Left lung (tissue), 14 donors: ENCODE measurements around the gene C17orf67. TPM values are rescaled to one million over a fixed set of nuclear protein-coding genes. Genes with fewer than 3 reads are reported as not detected.

Experiments
- ATAC-seq: fragments of 200-7000 bp; cut with Tn5 transposase; one replicate; pipeline ENCODE4 v1.9.1; 2020; ENCODE audit warnings: moderate library complexity
- DNase-seq, 4 donors: peaks; one replicate each; pipeline ENCODE4 v3.0.0-alpha.2; 2013 to 2020
- H3K27ac ChIP-seq, 2 donors: fragments of 200-600 bp; sonication (generic) in 1 of 2; one replicate each; pipeline versions ENCODE4 v1.5.0 to v1.8.0; 2020 to 2021
- H3K27me3 ChIP-seq, 2 donors: fragments of 200-600 bp; sonication (generic) in 1 of 2; one replicate each; pipeline versions ENCODE4 v1.5.0 to v1.8.0; 2020 to 2021
- H3K36me3 ChIP-seq, 2 donors: fragments of 200-600 bp; sonication (generic) in 1 of 2; one replicate each; pipeline versions ENCODE4 v1.5.0 to v1.8.0; 2020 to 2021
- H3K4me1 ChIP-seq, 2 donors: fragments of 200-600 bp; one replicate each; pipeline ENCODE4 v1.8.0; 2021
- H3K4me3 ChIP-seq, 2 donors: fragments of 200-600 bp; sonication (generic) in 1 of 2; one replicate each; pipeline versions ENCODE4 v1.5.0 to v1.8.0; 2020 to 2021; ENCODE audit warnings: mild to moderate bottlenecking in 1 of 2
- H3K9me3 ChIP-seq, 2 donors: fragments of 200-600 bp; sonication (generic) in 1 of 2; one replicate each; pipeline versions ENCODE4 v1.5.0 to v1.8.0; 2020 to 2021
- CTCF ChIP-seq, 2 donors: fragments of 200-600 bp; sonication (generic) in 1 of 2; IDR thresholded peaks; one replicate each; pipeline versions ENCODE4 v1.5.0 to v1.8.0; 2021; ENCODE audit warnings: antibody characterized with exemption in 2 of 2
- intact Hi-C, 2 donors: fragments of 100-400 bp; cut with DNase I; formaldehyde crosslinking; loops; one replicate each; pipeline versions ENCODE4 v1.11.2 to v1.14.2; 2022
- long read RNA-seq, 12 donors: library from polyadenylated mRNA in 2 of 12; unstranded in 2 of 12; transcript quantifications; one replicate each; pipeline ENCODE4 v2.0.0 and lab custom pipeline, GENCODE V29; 2019 to 2026
- polyA plus RNA-seq, 6 donors: library from polyadenylated mRNA; unstranded; fragments of 120-200 nt; gene quantifications; one replicate each; pipeline ENCODE4 v1.2.1, GENCODE V29; 2013; ENCODE audit not compliant: insufficient read length in 6 of 6
- total RNA-seq, 2 donors: library from RNA; stranded (reverse); fragmentation: NEBNext Ultra II Directional; extraction: Animal tissue kit (Norgen Biotek cat#: 25700); gene quantifications; one replicate each; pipeline ENCODE4 v1.2.1, GENCODE V29; 2021
- donor health status: DM: no; HTN: yes; CAD: no.
- donor health status: DM: no; HTN: no; CAD: no.

C17orf67 gene
- total RNA-seq (1 to 10 TPM; 1.6 to 3.1 TPM), polyA plus RNA-seq (1 to 10 TPM; 2.3 to 5.0 (median 3.9) TPM)
- long read RNA-seq, donor 1 = 0 reads
- long read RNA-seq, donor 2 = 0 reads
- long read RNA-seq, donor 3 = 0 reads
- long read RNA-seq, donor 4, partial matches to known transcripts = 1 of 1 reads
- long read RNA-seq, donor 4, other reads (novel, unspliced or antisense) = 0 of 1 reads
- long read RNA-seq, donor 5 = 0 reads
- long read RNA-seq, donor 6 = 0 reads
- long read RNA-seq, donor 7 = 0 reads
- long read RNA-seq, donor 8, partial matches to known transcripts = 11 of 11 reads
- long read RNA-seq, donor 8, other reads (novel, unspliced or antisense) = 0 of 11 reads
- long read RNA-seq, donor 9 = 0 reads
- long read RNA-seq, donor 10, partial matches to known transcripts = 3 of 4 reads
- long read RNA-seq, donor 10, other reads (novel, unspliced or antisense) = 1 of 4 reads
- long read RNA-seq, donor 11 = 0 reads
- long read RNA-seq, donor 12 = 0 reads

GRCh38 chr17:56833809-56834379, at the start of gene C17orf67, which contains the start of gene DGKE:
TSS of gene C17orf67 (minus strand) at chr17:56833920. CDS start at chr17:56815810, 18,110 bp downstream.
TSS of gene DGKE (plus strand) at chr17:56834151. CDS start at chr17:56834796, 645 bp downstream.
- H3K27ac ChIP-seq = peak within 1 kb of the TSS; percentile 82 to 93
- H3K4me1 ChIP-seq = peaks cover 8 to 52% of the 10 kb centered on the region in 2 donors
- peak; percentile 91 to 100 (median 98) for DNase-seq
- peak within 1 kb of the TSS; percentile 83 for H3K4me3 ChIP-seq
- peaks cover 0 to 11% of the 10 kb centered on the region in 2 donors for H3K27me3 ChIP-seq
- TF ChIP-seq CTCF (IDR thresholded peaks at IDR 0.05) = no peak
- no peaks in the 10 kb centered on the region for H3K9me3 ChIP-seq
- ATAC-seq = peak; percentile 98
- H3K36me3 ChIP-seq = peaks cover 0 to 6% of the 10 kb centered on the region in 2 donors
- intact Hi-C loops = no loop called here

- intact Hi-C loops = no loop called here
- TF ChIP-seq CTCF (IDR thresholded peaks at IDR 0.05) = no peak
- no peak for ATAC-seq
Measured at GRCh38 chr17:56881685-56882295, 48.1 kb upstream of the C17orf67 start.

GRCh38 chr17:56880571-56880970, 46.9 kb upstream of the C17orf67 start:
- Histone ChIP-seq H3K4me1 (peaks cover 0 to 3% of the 10 kb centered on the region in 2 donors), H3K9me3 (no peaks in the 10 kb centered on the region), H3K27me3 (no peaks in the 10 kb centered on the region), H3K4me3 (no peak overlapping the region), H3K36me3 (peaks cover 0 to 11% of the 10 kb centered on the region in 2 donors), H3K27ac (no peak overlapping the region)
- intact Hi-C loops = no loop called here
- no peak for TF ChIP-seq CTCF (IDR thresholded peaks at IDR 0.05)
- DNase-seq (no peak), ATAC-seq (no peak)

More at GRCh38 chr17:56881685-56882295, 48.1 kb upstream of the C17orf67 start:
- Histone ChIP-seq H3K4me1 (peaks cover 0 to 3% of the 10 kb centered on the region in 2 donors), H3K27ac (no peak overlapping the region), H3K27me3 (no peaks in the 10 kb centered on the region), H3K9me3 (no peaks in the 10 kb centered on the region), H3K36me3 (peaks cover 0 to 23% of the 10 kb centered on the region in 2 donors), H3K4me3 (no peak overlapping the region)
- no peak for DNase-seq

- peaks cover 0 to 3% of the 10 kb centered on the region in 2 donors for H3K4me1 ChIP-seq
- H3K27ac ChIP-seq = no peak overlapping the region
- H3K9me3 ChIP-seq = no peaks in the 10 kb centered on the region
- intact Hi-C loops = no loop called here
- DNase-seq (no peak), ATAC-seq (peak; percentile 26)
- no peak for TF ChIP-seq CTCF (IDR thresholded peaks at IDR 0.05)
- H3K4me3 ChIP-seq = no peak overlapping the region
- H3K27me3 ChIP-seq = no peaks in the 10 kb centered on the region
- peaks cover 0 to 9% of the 10 kb centered on the region in 2 donors for H3K36me3 ChIP-seq
Measured at GRCh38 chr17:56880133-56880532, 46.4 kb upstream of the C17orf67 start.
